Measurements from ENCODE around the gene MAX. TPM values are rescaled to one million over a fixed set of nuclear protein-coding genes. Genes with fewer than 3 reads are reported as not detected.

Gene MAX
- total and polyA plus RNA-seq, 2 of the 8 experiments (the other 6 are each of a cell fraction or from before 2014, with no cell fraction given), result 36.9 to 65.1 TPM

- TF ChIP-seq, protein P1, sequence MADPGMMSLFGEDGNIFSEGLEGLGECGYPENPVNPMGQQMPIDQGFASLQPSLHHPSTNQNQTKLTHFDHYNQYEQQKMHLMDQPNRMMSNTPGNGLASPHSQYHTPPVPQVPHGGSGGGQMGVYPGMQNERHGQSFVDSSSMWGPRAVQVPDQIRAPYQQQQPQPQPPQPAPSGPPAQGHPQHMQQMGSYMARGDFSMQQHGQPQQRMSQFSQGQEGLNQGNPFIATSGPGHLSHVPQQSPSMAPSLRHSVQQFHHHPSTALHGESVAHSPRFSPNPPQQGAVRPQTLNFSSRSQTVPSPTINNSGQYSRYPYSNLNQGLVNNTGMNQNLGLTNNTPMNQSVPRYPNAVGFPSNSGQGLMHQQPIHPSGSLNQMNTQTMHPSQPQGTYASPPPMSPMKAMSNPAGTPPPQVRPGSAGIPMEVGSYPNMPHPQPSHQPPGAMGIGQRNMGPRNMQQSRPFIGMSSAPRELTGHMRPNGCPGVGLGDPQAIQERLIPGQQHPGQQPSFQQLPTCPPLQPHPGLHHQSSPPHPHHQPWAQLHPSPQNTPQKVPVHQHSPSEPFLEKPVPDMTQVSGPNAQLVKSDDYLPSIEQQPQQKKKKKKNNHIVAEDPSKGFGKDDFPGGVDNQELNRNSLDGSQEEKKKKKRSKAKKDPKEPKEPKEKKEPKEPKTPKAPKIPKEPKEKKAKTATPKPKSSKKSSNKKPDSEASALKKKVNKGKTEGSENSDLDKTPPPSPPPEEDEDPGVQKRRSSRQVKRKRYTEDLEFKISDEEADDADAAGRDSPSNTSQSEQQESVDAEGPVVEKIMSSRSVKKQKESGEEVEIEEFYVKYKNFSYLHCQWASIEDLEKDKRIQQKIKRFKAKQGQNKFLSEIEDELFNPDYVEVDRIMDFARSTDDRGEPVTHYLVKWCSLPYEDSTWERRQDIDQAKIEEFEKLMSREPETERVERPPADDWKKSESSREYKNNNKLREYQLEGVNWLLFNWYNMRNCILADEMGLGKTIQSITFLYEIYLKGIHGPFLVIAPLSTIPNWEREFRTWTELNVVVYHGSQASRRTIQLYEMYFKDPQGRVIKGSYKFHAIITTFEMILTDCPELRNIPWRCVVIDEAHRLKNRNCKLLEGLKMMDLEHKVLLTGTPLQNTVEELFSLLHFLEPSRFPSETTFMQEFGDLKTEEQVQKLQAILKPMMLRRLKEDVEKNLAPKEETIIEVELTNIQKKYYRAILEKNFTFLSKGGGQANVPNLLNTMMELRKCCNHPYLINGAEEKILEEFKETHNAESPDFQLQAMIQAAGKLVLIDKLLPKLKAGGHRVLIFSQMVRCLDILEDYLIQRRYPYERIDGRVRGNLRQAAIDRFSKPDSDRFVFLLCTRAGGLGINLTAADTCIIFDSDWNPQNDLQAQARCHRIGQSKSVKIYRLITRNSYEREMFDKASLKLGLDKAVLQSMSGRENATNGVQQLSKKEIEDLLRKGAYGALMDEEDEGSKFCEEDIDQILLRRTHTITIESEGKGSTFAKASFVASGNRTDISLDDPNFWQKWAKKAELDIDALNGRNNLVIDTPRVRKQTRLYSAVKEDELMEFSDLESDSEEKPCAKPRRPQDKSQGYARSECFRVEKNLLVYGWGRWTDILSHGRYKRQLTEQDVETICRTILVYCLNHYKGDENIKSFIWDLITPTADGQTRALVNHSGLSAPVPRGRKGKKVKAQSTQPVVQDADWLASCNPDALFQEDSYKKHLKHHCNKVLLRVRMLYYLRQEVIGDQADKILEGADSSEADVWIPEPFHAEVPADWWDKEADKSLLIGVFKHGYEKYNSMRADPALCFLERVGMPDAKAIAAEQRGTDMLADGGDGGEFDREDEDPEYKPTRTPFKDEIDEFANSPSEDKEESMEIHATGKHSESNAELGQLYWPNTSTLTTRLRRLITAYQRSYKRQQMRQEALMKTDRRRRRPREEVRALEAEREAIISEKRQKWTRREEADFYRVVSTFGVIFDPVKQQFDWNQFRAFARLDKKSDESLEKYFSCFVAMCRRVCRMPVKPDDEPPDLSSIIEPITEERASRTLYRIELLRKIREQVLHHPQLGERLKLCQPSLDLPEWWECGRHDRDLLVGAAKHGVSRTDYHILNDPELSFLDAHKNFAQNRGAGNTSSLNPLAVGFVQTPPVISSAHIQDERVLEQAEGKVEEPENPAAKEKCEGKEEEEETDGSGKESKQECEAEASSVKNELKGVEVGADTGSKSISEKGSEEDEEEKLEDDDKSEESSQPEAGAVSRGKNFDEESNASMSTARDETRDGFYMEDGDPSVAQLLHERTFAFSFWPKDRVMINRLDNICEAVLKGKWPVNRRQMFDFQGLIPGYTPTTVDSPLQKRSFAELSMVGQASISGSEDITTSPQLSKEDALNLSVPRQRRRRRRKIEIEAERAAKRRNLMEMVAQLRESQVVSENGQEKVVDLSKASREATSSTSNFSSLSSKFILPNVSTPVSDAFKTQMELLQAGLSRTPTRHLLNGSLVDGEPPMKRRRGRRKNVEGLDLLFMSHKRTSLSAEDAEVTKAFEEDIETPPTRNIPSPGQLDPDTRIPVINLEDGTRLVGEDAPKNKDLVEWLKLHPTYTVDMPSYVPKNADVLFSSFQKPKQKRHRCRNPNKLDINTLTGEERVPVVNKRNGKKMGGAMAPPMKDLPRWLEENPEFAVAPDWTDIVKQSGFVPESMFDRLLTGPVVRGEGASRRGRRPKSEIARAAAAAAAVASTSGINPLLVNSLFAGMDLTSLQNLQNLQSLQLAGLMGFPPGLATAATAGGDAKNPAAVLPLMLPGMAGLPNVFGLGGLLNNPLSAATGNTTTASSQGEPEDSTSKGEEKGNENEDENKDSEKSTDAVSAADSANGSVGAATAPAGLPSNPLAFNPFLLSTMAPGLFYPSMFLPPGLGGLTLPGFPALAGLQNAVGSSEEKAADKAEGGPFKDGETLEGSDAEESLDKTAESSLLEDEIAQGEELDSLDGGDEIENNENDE (IDR thresholded peaks at IDR 0.05; ENCODE audit: insufficient replicate concordance, low read length), result no peak
- TF ChIP-seq, protein P2, sequence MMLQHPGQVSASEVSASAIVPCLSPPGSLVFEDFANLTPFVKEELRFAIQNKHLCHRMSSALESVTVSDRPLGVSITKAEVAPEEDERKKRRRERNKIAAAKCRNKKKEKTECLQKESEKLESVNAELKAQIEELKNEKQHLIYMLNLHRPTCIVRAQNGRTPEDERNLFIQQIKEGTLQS (IDR thresholded peaks at IDR 0.05; ENCODE audit: insufficient read depth, low read depth, low read length), result no peak
- TF ChIP-seq CBX5 (IDR thresholded peaks at IDR 0.05; ENCODE audit: low read depth, low read length), result no peak
- no peak for TF ChIP-seq EP300 (IDR thresholded peaks at IDR 0.05; ENCODE audit: borderline replicate concordance in 1 of 2, low read depth in 2 of 2, low read length in 2 of 2)
- TF ChIP-seq TCF12 (IDR thresholded peaks at IDR 0.05; ENCODE audit: low read depth, low read length), result no peak
- TF ChIP-seq YY1 (IDR thresholded peaks at IDR 0.05; ENCODE audit: low read depth, low read length), result no peak
- TF ChIP-seq CTBP2 (IDR thresholded peaks at IDR 0.05; ENCODE audit: borderline replicate concordance, insufficient read depth, insufficient read length, low read length), result no peak
- TF ChIP-seq E2F6 (IDR thresholded peaks at IDR 0.05), result no peak
- TF ChIP-seq CEBPB (IDR thresholded peaks at IDR 0.05; ENCODE audit: low read depth, low read length), result no peak
- no peak for TF ChIP-seq TEAD4 (IDR thresholded peaks at IDR 0.05; ENCODE audit: low read depth, low read length)
Measured at GRCh38 chr14:65149116-65149515, 46.8 kb upstream of the MAX start (continued).
